Activated CD8-positive, alpha-beta memory T cell treated with anti-CD3 and anti-CD28 coated beads for 1 hour (primary cell): ENCODE data around the gene ENDOV.

Experiments
- DNase-seq, 2 donors: peaks; one replicate each; pipeline ENCODE4 v3.0.0-alpha.2; 2020; ENCODE audit warnings: low read depth in 1 of 2; ENCODE audit errors: extremely low read depth in 1 of 2

ENDOV gene

DNA sequence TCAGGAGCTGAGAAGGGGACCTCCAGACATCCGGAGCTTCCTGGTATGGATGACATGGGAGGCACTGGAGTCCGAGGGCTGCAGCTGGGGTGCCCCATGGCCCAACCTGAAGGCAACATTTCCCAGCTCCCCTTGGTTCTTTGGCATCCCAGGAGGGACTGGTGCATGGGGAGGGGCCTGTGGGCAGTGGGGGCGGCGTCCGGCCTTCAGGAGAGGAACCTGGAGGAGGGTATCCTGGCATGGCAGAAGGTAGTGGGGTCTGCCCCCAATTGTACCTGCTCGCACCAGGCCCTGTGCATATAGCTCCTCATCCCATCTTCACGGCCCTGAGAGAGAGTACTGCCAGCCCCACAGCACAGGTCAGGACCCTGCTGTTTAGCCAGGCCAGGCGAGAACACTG is 49.5 kb downstream of the ENDOV start:
- DNase-seq: no peak

DNA sequence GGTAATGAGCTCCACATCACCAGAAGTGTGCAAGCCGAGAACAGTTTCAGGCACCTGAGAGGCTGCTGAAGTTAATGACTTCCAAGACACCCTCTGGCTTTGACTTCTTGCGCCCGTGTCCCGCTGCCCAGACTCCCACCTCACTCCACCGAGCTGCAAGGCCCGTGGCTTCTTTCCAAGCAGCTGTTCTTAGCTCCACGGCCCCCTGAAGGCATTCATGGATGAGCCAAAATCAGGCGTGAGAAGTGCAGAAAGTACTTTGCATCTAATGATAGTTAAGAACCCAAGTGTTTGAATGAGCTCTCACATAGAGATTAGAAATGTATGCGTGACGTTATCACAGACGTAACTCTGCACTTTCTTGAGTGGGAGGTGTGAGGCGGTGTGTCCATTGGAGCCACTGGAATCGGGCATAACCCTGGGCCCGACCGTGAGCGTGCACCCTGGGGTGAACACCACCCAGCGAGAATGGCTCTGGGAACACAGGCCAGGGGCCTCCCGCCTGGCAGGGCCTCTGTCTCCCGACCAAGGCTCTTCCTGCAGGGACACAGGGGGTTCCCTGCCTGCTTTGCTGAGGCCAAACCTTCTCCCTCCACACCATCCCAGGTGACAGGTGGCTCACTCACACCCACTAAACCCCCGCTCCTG is 50.5 kb downstream of the ENDOV start:
- DNase-seq: no peak

DNA sequence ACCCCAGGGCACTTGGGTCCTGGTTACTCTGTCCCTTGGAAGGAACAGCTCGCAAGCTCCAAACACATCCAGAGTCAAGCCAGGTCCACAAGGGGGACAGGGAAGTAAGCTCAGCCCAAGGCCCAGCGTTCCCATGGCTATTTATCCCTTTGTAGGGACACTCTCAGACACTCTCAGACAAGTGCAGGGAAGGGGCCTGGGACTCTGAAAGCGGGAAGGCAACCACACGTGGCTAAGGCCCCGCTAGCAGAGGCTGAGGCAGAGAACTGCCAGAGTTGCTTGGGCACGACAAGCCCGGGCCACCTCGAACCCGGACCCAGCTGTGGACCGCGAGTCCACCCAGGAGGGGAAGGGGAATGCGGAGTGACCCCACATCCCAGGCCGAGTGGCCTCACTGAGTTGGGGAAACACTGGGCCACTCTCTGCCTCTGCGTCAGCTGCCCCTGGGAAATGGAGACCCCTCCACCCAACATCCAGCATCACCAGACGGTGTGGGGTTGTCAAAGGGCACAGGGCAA is 51.3 kb downstream of the ENDOV start:
- DNase-seq: no peak

DNA sequence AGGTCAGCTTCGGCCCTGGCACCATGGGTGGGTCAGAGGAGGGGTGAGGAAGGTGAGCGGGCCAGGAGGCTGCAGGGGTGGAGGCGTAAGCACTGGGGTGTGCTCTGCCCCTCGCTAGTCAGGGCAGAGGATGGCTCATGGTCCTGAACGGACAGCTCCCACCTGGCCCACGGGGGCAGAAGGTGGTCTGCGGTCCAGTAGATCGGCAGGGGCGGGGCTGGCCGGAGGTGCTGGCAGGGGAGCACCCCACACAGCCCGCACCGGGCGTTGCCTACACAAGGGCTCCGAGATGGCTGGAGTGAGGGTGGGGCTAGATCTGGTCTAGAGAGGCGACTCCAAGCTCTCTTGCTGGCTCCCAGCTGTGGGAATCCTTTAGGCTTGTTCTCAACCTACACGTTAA is 53.3 kb downstream of the ENDOV start:
- no peak for DNase-seq

DNA sequence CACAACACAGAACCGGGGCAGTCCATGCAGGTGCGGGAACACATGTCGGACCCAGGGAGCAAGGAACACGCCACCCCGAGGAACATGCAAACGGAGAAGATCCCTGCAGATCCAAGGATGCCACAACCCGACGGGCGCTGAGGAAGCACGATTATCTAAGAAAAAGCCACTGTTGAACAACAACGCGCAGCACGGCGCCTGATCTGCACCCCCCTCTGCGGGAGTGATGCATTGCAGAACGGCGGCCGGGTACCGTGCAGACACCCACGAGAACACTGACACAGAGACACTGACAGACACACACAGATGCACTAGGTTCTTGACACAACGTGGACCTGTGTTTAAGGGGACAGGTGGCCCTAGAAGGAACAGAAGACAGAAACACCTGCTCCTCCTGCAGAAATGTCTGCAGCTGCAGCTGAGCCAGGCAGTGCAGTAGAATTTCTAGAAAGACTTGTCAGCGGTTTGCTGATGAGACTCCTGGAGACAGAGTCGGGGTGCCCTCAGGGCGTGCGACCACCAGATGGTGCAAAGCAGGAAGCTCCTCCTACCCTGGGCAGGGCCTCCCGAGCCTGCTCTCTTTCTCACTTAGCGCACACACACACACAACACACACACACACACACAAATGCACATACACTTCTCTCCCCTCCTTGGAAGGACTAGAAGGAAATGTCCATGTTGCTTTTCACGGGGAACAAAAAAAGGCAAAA is 54.0 kb downstream of the ENDOV start:
- no peak for DNase-seq

DNA sequence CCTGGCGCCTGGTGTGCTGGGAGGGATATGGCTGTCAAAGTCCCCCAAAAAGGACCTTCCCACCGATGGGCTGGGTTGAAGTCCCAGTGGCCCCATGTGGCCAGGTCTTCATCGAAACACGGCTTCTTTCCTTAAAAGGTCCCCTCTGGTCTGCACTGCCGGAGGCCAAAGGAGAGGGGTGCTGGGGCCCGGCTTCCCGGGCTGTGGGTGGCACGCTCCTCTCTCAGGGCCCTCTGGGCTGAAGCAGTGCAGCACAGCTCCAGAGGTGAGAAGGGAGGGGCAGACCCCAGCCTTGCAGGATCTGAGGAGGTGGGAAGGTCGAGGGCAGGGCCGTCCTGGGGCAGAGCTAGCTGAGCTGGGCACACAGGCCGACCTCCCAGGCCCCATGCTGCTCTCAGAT is 54.7 kb downstream of the ENDOV start:
- DNase-seq: no peak

DNA sequence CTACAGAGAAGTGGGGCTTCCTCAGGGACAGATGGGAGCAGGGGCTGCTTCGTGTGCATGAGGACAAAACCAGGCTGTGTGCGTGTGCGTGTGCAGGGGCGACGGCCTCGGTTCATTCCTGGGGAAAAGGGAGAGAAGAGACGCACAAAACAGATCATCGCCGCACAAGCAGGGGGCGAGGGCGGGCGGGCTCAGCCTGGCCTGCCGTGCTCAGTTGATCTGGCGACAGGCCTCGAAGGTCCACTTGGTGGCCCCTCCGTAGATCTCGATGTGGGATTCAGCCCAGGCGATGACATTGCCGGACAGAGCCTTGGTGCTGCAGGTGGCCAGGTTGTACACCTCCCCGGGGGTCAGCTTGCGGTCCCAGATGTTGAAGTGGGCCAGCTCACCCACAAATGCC is 55.6 kb downstream of the ENDOV start:
- no peak for DNase-seq

DNA sequence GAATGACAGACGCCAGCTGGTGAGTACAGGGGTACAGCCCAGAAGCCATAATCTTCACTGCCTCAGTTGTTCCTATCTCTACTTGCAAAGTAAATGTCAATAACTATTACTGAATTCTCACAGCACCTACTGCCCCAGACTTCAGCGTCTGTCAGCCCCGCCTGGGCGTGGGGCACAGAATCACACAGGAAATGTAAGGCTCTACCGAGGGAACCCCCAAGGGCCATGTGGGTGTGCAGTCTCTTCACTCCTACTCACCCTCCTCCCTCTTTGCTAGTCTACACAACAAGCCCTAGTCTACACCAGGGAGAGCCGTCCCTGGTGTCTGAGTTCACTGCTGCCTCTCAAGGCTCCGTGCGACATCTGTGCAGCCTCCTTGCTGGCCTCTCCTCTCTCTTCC is 57.0 kb downstream of the ENDOV start:
- no peak for DNase-seq

DNA sequence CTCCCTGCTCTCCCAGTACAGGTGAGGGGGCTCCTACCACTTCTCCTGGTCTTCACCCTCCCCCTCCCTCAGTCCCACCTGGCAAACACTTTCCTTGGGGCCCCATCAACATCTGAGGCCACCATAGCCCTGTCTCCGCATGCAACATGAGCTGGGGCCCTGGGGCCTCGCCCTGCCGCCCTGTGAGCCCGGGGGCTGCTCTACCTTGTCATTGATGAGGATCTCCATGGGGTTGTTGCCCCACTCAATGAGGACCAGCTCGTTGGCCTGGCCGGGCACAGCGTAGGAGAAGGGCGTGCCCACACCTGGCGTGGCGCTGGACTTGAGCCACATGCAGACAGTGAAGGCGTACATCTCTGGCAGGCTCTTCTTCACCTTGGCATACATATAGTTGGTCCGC is 58.0 kb downstream of the ENDOV start:
- no peak for DNase-seq

DNA sequence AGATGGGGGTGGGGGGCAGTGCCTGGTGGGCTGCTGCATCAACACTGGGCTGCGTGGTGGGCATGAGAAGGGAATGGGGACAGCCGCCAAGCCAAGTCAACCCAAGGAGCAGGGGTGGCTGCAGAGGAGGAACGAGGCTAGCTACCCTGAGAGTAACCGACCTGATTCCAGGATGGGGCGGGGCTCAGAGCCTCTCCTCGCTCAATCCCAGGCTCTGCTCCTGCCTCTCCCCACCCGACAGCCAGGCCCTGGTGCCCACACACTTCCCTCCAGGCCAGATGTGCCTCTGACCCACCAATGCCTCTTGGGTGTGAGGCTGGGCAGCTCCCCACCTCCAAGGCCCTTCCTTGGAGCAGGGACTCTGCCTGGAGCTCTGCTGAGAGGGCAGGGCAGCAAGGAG is 58.7 kb downstream of the ENDOV start:
- no peak for DNase-seq

DNA sequence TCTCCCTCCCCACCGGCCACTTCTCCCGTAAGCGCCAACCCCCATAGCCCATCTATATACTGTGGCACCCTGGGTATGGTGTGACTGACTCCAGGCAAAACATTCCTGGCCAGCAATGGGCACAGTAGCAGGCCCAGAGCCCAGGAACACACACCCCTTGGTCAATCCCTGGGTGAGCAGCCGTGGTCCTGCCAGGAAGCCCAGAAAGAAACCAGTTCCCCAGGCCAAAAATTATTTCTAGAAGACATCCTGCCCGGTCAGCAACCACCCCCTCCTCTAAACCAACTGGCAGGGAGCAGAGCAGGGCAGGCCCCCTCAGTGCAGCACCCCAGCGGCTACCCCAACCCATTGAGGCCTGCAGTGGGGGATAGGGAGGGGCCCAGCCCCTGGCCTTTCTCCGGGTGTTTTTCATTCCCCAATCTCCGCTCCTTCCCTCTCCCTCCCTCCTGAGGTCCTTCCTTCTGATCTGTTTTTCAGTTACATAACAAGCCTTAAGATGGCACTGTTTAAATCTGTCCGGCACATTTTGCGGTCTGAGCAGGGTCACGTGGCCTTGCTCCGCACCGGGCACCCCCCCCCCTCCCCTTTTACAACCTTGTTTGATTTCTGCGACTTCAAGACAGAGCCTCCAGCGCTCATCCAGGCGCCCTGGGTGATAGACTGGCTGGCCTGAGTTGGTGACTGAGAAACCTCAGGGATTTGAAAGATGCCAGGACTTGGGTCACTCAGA is 59.4 kb downstream of the ENDOV start:
- no peak for DNase-seq

DNA sequence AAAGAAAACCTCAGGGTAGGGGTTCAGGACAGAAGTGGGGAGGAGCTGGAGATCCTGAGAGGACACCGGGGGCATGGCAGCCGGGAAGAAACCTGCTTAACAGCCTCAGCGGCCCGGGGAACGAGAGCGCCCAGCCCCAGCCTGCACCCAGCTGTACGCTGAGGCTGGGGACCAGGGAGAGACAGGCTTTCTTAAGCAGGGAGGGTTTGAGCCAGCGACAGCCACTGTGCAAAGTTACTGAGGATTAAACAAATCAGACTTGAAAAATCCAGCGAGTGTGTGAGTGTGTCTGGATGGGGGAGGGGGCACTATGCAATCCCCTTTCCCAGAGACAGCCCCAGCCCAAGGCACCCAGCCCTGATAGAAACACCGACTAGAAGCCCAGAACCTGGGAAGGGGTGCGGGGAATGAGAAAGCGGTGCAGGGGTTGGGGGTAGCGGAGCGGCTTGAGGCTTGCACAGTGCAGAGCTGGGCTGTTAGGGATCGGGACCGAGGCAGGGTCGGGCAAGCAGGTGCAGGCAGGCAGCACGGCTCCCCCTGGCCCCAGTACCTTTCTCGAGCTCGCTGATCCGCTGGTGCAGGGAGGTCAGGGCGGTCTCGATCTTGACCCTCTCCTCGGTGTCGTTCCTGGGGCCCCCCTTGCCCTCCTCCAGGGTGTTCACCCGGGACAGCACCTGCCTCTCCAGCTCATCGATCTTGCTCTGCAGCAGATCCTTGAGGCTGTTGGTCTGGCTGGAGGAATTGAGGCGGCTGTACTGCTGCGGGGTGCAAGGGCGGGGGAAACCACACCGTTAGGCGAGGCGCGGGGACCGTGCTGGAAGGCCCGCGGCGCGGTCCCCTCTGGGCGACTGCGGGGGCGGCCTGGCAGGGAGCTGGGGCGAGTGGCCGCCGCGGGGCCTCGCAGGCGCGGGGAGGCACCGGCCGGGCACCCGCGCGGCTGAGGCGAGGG is 60.3 kb downstream of the ENDOV start:
- DNase-seq: no peak

DNA sequence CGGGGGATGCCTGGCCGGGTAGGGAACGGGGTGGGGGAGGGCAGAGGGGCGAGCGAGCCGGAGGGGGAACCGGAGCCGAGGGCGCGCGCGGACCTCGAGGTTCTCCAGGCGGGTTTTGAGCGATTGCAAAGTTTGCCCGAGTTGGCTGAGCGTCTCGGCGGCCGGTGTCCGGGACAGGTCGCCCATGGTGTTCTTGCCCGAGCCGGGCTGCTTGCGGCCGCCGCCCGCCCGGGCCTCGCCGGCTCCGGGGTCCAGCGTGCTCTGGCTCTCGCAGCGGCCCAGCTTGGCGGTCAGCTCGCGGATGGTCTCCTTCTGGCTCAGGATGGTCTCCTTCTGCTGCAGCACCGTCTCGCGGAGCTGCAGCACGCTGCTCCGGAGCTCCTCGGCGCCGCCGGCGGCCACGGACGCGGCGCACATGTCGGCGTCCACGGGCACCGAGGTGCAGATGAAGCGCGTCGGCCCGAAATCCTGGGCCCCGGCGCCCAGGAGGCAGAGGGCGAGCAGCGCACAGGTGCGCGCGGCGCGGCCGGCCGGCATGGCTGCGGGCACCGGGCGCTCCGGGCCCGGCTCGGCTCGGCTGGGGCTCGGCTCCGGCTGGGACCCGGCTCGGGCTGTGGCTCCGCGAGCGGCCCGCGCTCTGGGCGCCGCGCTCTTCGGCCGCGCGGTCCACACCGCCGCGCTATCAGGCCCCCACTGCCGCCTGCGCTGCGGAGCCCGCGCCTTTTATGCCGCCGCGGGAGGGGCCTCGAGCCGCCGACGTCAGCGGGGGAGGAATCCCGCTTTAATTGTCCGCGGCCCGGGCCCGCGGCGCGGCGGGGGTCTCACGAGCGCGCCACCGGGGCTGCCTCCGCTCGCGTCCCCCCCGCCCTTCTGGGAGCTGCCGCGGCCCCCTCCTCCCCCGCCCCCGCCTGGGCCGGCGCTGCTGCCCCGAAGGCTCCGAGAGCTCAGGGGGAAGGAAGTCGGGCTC is 61.2 kb downstream of the ENDOV start, which contains the start of gene NPTX1:
Gene NPTX1, minus strand, starts transcription at position 698 of the 967 bp plus-strand sequence. Its CDS starts 161 bp downstream, at position 537.
- no peak for DNase-seq

DNA sequence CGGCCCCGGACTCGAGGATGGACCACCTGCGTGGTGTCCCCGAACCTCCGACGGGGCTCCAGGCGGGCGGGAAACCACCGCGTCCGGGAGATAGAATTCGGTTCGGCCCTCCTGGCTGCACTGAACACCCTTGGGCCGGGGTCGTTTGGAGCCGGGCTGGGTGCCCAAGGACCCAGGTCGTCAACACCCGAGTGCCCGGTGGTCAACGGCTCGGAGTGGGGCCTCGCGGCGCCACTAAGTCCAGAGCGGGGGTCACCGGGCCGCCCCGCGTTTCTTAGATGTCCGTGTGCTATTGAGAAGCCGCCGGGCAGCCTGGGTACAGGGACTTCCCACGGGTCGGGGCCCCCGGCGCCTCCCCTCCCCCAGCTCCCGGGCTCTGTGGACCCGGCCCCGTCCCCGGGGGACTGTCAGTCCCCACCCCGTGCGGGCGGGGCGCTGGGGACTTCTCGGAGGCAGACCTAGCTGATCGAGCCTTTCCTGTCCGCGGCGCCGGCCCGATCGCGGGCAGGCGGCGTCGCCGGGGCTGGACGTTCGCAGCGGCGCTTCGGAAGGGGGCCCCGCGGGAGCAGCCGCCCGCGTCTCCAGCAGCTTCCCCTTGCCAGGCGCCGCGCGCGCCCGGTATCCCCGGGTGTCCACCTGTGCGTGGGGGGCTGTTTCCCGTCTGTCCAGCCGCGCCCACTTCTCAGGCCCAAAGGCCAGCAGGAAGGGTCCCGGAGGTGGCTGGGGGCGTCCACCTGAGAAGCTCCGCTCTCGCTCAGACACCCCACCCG is 62.1 kb downstream of the ENDOV start:
- no peak for DNase-seq

DNA sequence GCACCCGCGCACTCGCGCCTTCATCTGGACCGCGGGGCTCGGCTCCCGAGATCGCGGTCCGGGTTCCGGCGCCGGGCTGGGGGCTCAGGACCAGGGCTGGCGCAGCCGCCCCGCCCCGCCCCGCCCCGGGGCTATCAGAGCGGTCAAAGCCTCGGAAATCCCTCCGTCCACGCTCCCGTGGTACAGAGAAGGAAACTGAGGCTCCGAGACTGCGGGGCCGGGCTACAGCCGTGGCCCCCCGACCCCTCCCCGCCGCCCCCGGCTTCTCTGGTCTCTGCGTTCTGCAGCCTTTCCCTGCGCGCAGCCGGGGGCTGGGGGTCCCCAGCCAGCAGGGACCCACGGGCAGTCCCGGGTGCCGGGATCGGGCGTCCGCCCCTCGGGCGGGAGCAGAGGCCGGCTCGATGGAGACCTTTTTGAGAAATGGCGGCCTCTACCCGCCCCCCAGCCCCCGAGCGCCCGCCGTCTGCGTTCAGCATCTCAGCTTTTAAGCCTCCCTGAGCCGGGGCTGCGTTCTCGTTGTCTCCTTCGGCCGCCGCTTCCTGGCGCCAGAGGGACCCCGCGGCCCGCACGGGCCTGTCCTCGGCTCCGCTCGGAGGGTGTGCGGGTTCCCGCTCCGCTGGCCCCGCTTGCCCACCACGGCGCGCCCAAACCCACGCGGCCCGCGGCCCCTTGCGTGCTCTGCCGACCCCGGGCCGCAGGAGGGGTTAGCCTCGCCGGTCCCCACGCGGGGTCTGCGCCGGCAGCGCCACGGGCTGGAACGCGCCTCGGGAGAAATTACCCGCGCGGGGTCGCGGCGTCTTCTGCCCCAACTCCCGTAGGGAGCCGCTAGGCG is 62.9 kb downstream of the ENDOV start:
- DNase-seq: no peak

DNA sequence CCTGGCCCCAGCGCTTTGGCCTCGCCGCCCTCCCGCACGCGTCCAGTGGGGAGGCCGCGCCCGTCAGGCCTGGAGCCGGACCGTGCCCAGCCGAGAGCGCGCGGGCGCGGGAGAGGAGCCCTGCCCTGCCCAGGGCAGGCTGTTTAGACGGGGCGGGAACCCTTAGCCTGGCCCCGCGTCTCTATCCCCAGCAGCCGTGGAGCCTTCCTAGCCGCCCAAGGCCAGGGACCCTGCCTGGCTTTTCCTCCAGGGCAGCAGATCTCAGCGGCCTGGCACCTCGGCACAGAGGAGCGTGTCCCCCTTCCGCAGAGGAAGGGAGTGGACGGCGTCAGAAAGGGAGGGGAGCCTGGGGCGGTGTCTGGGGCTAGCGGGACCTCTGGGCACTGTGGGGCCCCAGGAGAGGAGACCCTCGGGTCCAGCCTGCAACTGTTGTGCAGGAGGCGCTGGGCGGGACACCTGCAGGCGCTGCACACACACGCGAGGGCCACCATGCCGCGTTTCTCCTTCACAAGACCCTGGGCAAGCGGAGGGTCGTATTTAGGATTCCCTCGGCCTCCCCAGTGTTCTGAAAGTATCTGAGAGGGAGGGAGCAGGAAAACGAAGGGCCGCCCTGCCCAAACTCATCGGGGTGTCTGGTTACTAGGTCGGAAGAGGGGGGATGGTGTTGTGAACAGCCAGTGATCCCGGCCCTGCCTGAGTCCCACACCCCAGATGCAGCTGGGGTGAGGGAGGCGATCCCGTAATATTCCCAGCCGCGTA is 63.7 kb downstream of the ENDOV start:
- no peak for DNase-seq

DNA sequence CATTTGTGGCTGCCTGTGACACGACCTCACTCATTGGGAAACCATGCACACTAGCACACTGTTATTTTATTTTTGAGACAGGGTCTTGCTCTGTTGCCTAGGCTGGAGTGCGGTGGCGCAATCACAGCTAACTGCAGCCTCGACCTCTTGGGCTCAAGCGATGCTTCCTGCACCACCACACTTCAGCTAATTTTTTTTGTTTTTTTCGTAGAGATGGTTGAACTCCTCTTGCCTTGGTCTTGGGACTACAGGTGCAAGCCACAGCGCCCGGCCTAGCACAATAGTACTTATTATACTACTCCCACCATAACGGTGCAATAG is 64.2 kb downstream of the ENDOV start:
- no peak for DNase-seq
